GM08714 (cell line): ENCODE results near the gene ATP9A.

Source experiments
- H3K4me3 ChIP-seq: fragments of 200-500 bp; sonication (Bioruptor generic); 2 replicates; pipeline ENCODE4 v1.5.1; 2014; ENCODE audit warnings: mild to moderate bottlenecking, low read length, inconsistent platforms
- ZNF274 ChIP-seq: IDR thresholded peaks from 2 replicates; pipeline ENCODE4 v1.6.1; 2012; ENCODE audit warnings: mild to moderate bottlenecking, low read depth, low read length

Gene ATP9A

DNA sequence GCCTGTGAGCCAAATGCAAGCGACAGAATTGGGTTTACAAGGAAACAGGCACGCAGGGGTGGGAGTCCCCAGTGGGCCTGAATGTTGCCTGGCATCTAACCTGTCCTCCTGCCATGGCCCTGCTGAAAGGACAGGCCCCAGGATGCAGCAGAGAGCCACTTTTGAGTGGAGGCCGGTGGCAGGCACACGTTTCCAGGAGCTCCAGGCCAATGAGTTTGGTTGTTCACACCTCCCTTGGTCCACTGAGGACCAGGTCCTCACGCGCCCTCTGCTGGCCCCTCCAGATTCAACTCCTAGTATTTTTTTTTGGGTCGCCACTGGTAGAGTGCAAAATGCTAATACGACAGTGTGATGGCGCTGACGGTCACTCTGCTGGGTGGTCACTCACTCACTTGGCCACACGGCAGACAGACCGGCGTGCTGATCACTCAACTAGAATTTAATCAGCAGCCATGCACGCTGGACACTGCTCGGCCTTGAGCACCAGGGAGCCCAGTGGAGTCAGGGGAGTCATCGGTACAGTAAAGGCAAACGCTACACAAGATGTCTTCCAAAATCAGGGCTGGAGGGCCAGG is 143.9 kb downstream of the ATP9A start:
- TF ChIP-seq ZNF274 = no peak

DNA sequence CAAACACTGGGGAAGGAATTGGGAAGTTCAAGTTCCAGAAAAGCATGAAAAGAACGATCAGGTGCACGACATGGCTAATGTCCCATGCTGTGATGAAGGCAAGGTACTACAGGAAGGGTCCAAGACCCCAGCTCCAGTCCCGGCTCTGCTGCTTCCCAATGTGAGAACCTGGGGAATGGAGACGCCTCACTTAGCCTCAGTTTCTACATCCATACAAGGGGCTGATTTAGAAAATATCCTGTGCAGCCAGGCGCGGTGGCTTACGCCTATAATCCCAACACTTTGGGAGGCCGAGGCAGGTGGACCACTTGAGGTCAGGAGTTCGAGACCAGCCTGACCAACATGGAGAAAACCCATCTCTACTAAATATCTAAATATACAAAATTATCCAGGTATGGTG is 144.9 kb downstream of the ATP9A start:
- no peak overlapping the region for H3K4me3 ChIP-seq
- TF ChIP-seq ZNF274 = no peak

More for the DNA sequence above, 143.9 kb downstream of the ATP9A start:
- H3K4me3 ChIP-seq = no peak overlapping the region

DNA sequence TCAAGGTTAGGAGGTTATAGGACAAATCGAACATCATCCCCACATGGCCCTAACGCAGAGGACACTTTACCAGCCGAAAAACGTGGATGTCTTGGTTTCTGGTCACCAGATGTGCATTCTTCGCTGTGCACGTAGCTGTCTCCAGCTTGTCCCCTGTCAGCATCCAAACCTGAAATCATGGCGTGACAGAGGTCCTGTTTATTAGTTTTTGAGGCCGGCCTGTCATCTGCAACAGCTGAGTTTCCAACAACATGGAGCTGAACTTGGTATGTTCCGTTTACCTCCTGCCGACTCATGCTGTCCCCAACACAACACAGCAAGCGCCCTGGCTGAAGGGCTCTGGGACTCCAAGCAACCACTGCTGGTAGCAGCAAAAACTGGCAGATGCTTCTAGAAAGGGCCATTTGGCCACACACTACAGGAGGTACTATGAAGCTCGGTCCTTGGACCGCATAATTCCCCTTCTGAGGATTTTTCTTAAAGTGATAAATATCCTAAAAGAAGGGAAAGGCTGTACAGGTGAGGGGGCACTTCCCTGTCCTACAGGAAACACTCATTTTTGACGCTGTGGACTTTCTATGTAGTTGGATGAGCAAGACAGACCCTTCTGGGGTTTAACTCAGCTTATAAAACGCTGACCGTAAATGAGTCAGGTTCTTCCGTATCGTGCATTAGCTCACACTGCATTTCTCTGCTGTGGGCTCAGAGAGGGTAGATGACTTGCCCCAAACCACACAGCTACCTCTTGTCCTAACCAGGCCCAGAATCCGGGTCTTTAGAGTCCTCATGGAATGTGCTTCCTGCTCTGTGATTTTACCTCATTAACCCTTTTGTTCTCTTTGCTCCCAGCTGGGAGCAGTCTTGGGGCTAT is 146.0 kb downstream of the ATP9A start:
- H3K4me3 ChIP-seq = no peak overlapping the region
- no peak for TF ChIP-seq ZNF274

GRCh38 chr20:51620432-51620831 is 147.8 kb downstream of the ATP9A start:
- no peak for TF ChIP-seq ZNF274

GRCh38 chr20:51616060-51616459 is 152.1 kb downstream of the ATP9A start:
- TF ChIP-seq ZNF274 = no peak
- no peak overlapping the region for H3K4me3 ChIP-seq

More at GRCh38 chr20:51620432-51620831, 147.8 kb downstream of the ATP9A start:
- no peak overlapping the region for H3K4me3 ChIP-seq

DNA sequence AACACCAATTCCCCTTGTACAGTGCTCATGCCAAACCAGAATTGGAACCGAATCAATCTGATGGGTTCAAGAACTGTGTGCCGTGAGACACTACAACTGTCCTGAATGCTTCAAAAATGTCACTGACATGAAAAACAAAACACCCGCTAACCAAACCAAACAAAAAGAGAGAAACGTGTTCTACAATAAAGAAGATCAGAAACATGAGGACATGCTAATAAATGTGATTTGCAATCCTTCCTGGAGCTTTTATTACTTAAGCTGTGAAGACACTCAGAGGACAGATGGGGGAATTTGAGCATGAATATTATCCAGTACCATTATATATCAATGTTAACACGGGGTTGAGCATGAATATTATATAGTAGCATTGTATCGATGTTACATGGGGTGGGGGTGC is 153.5 kb downstream of the ATP9A start:
- TF ChIP-seq ZNF274 = no peak

GRCh38 chr20:51613580-51613979 is 154.6 kb downstream of the ATP9A start:
- no peak for TF ChIP-seq ZNF274
- H3K4me3 ChIP-seq = no peak overlapping the region

More for the DNA sequence above, 153.5 kb downstream of the ATP9A start:
- no peak overlapping the region for H3K4me3 ChIP-seq

- TF ChIP-seq ZNF274 = no peak
Observed at GRCh38 chr20:51612896-51613295, 155.3 kb downstream of the ATP9A start.

GRCh38 chr20:51611625-51611890 is 156.6 kb downstream of the ATP9A start:
- no peak overlapping the region for H3K4me3 ChIP-seq
- TF ChIP-seq ZNF274 = no peak

More at GRCh38 chr20:51612896-51613295, 155.3 kb downstream of the ATP9A start:
- H3K4me3 ChIP-seq = no peak overlapping the region

GRCh38 chr20:51610761-51611624 is 157.2 kb downstream of the ATP9A start:
- TF ChIP-seq ZNF274 = no peak
- H3K4me3 ChIP-seq = no peak overlapping the region

- no peak for TF ChIP-seq ZNF274
- H3K4me3 ChIP-seq = no peak overlapping the region
Observed at GRCh38 chr20:51610111-51610510, 158.1 kb downstream of the ATP9A start.

DNA sequence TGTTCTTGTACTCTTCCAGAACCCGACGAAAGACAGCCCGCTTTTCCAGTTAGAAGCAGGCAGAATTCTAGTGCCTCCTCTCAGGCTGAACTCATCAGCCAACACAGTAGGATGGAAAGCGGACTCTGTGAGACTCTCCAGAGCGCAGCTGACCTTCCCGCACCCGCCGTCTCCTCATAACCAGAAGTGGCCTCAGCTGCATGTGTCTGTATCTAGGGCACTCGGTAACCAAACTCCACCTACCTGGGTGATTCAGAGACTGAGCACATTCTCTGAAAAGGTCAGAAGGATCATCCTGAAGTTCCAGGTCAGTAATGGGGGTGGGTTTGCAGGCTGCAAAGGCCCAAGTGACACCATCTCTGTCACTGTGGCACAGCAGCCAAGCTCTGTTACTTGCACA is 158.9 kb downstream of the ATP9A start:
- TF ChIP-seq ZNF274 = no peak
- H3K4me3 ChIP-seq = no peak overlapping the region

- no peak overlapping the region for H3K4me3 ChIP-seq
- no peak for TF ChIP-seq ZNF274
Observed at GRCh38 chr20:51608061-51608460, 160.1 kb downstream of the ATP9A start.

- TF ChIP-seq ZNF274 = no peak
- no peak overlapping the region for H3K4me3 ChIP-seq
Observed at GRCh38 chr20:51607170-51607569, 161.0 kb downstream of the ATP9A start.
